GM12872 (cell line): ENCODE results near the gene DMKN.
A peak's percentile ranks its signal among the peaks of the same experiment; 100 is the strongest.

Experiments used
- TF ChIP-seq, protein P1 (sequence below): IDR thresholded peaks from 3 replicates; pipeline ENCODE4 v1.5.1; 2011; ENCODE audit warnings: low read depth, mild to moderate bottlenecking, low read length, moderate library complexity; ENCODE audit not compliant: insufficient read depth

DMKN gene

DNA sequence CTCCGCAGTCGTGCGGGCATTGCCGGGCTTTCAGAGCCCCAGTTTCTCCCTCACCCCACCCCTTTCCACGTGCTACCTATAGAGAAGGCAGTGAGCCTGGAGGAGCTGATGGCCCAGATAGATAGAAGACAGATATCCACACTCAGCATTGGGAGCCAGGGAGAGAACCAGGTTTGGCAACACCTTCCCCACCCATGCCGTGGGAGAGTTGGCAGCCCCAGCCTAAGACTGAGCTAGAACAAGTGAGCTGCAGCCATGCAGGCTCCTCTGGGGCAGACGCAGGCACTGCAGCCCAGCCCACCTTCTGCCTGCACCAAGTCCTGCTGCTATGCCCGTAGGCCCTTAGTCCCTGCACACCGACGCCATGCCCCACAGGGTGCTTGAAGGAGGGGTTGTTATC, 12.8 kb downstream of the DMKN start:
- TF ChIP-seq, protein P1, sequence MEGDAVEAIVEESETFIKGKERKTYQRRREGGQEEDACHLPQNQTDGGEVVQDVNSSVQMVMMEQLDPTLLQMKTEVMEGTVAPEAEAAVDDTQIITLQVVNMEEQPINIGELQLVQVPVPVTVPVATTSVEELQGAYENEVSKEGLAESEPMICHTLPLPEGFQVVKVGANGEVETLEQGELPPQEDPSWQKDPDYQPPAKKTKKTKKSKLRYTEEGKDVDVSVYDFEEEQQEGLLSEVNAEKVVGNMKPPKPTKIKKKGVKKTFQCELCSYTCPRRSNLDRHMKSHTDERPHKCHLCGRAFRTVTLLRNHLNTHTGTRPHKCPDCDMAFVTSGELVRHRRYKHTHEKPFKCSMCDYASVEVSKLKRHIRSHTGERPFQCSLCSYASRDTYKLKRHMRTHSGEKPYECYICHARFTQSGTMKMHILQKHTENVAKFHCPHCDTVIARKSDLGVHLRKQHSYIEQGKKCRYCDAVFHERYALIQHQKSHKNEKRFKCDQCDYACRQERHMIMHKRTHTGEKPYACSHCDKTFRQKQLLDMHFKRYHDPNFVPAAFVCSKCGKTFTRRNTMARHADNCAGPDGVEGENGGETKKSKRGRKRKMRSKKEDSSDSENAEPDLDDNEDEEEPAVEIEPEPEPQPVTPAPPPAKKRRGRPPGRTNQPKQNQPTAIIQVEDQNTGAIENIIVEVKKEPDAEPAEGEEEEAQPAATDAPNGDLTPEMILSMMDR: no peak

DNA sequence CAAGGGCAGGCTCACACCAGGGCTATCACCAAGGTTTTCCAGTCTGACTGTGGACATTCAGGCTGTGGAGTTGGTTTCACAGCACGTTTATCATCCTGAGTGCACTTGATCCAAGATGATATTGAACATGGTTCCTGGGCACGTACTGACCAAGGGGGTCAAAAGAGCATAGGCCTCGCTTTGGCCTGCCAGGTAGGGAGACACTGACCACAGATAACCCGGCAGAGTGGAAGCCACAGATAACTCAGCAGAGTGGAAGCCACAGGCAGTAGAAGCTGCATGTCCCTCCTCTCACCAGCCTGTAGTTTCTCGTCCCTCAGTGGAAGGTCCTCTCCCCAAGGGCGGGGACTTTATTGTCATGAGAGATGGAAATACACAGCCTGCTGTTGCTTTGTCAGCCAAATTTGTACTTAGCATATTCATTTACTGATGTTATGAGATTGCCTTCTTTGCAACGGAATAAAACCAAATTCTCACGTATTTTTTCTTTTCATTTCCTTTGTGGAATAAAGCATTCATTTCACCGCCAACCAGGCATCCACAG, 14.4 kb downstream of the DMKN start:
- TF ChIP-seq, protein P1: no peak

DNA sequence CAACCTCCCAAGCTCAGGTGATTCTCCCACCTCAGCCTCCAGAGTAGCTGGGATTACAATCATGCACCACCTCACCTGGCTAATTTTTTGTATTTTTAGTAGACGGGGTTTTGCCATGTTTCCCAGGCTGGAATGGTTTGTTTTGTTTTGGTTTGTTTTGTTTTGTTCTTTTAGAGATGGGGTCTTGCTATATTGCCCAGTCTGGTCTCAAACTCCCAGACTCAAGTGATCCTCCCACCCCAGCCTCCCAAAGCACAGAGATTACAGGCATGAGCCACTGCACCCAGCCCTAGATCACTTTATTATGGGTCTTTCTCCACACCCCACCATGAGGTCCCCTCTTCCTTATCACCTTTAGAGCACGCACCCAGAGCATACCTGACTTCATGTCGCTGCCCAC, 15.2 kb downstream of the DMKN start:
- TF ChIP-seq, protein P1: no peak

DNA sequence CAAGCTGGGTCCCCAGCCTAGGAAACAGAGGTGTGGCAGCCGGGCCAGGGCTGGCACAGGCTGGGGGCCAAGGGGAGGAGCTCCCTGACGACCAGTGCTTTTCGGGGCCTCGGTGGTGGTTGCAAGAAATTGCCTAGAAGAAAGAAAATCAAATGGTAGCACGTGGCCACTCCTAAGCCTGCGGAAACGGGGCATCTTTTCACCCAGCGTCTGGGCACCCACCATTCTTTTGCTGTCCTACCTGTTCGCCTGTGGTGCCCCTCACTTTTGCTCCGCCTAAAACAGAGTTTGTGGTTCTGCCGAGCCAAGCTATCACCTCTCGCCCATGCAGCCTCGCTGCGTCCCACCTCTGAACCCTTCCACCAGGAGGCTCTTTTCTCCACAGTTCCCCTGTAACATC, 16.0 kb downstream of the DMKN start:
- TF ChIP-seq, protein P1: no peak

DNA sequence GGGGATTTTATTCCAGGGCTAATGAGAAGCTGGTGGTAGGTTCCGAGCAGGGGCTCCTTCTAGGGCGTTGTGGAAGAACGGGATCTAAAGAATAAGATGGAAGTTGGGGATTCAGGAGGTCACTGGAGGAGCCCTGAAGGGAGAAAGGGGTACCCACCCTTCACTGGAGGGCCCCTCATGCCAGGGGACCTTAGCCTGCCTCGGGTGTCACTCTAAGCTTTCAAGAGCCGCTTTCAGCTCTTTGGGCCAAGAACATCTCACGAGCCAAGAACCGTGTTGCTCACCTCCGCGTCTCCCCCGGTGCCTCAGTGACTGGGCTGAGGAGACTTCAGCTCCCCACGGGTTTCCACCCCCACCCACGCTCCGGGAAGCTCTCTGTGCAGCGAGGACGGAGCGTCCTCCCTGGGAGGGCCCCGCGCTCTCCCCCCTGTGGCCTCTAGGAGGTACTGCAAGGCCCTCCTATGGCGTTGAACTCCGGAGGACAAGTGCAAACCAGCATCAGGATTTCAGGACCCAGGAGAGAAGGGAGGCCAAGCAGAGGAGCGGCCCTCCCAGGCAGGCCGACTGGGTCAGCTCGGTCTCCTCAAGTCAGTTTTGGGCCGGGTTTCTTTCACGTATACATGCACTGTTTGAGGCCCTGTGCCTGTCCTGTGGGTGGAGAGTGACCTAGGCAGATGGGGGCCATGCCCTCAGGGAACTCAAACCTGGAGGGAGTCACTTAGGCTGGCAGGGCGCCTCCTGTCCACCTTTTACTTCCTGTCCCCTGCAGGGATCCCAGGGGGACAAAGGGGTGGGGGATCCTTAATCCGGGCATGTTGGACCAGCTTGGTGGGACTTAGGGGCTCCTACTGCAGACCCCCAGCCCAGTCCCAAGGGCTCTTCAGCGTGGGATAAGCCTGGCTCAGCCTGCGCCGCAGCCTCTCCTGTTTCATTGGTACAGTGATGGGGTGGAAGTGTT, 18.1 kb downstream of the DMKN start:
- TF ChIP-seq, protein P1: peak; percentile 98

DNA sequence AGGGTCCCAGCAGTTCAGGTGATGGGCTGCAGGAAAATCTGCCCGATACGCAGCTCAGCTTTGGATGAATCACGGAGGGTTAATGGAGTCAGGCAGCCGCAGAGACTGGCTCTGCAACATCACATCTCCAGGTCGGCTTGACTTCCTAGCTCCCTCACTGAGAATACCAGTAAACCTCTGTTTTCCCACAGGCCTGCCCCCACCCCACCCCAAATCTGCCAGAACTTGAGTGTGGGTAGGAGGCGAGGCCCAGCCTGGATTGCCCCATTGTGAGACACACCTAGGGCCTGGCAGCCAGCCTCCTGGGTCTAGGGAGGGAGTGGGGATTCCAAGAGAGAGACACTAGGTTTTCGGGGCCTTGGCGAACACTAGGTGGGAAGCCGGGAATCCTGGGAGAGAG, 19.5 kb downstream of the DMKN start:
- TF ChIP-seq, protein P1: no peak

DNA sequence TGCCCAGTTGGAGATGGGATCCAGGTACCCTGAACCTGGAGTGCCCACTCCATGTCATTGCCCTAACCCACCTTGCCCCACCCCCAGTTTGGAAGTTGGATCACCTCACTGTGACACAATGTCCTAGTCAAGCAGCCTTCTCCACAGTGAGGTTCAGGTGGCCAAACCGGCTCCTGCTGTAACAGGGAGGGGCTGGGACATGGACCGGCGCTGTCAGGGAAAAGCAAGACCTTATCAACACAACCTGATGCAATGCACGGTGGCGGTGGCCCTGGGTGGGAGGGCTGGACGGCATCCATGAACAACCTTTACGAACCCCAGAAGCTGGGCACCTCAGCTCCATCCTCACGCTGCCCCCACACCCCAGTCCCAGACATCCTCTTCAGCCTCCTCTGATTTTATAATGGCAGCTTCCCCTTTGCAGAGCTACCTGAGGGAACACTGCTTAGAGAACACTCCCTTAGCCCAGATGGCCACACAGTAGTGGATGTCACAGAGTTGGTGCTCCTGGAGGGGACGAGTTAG, 21.6 kb downstream of the DMKN start:
- TF ChIP-seq, protein P1: no peak
